HG03039 (cell line): ENCODE results near the gene AK2.
"Not testable (repeated sequence)": the region's sequence is repeated elsewhere in the genome, so short reads cannot be mapped to it uniquely, and the experiment has no call there.

Source experiments
- ATAC-seq: cut with Tn5 transposase; IDR thresholded peaks from one replicate; pipeline ENCODE4 v1.9.1; 2021; ENCODE audit warnings: mild to moderate bottlenecking, moderate library complexity; ENCODE audit not compliant: unreplicated experiment

The AK2 gene

DNA sequence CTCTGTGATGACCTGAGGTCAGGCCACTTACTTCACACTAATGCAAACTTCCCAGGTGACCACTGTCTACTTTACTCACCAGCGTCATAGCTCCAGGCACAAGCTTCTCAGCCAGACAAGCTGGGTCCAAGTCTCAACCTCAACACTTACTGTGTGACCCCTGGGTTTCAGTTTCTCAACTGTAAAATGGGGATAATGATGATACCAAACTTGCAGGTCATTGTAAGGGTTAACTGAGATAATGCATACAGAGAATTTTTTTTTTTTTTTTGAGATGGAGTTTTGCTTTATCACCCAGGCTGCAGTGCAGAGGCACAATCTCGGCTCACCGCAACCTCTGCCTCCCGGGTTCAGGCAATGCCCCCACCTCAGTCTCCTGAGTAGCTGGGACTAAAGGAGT is 34.7 kb downstream of the AK2 start:
- no peak for ATAC-seq

DNA sequence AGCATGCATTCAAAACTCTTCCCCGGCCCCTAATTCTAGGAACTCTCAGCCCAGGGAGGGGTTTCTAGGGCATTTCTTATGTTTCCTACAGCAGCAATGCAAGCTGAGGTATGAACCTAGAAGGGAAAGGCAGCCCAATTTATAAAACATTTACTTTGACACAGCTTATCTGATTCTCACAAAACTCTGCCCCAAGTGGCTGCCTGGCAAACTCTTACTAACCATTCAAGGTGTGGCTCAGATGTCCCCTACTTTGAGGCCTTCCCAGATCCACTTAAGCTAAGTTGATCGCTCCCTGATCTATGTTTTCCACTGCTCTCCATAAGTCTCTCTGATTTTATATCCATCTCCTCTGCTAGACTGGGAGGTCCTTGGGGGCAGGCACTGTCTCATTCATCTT is 35.4 kb downstream of the AK2 start:
- ATAC-seq = no peak

DNA sequence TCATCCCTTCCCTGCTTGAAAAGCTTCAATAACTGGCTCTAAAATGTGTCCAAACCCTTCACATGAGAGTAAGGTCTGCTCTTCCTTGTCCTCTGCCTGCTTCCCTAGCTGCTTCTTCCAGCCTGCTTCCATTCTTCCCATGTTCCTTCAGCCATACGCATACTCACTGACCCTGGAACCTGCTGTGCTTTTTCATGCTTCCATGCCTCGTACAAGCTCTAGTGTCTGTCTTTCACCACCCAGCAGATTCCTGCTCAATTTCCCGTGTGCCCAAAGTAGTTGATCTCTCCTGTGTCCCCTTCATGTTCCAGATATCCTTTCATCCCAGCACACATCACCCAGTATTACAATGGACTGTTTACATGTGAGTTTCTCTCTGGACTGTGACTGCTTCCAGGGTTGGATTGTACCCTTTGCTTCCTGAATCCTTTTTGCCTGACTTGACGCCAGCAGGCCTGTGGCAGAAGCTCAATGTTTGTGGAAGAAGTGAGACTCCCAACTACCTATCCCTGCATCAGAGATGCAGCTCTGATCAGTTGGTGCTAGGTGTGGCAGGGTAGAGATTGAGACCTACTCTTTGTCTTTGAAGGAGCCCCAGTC is 36.2 kb downstream of the AK2 start:
- ATAC-seq = no peak

DNA sequence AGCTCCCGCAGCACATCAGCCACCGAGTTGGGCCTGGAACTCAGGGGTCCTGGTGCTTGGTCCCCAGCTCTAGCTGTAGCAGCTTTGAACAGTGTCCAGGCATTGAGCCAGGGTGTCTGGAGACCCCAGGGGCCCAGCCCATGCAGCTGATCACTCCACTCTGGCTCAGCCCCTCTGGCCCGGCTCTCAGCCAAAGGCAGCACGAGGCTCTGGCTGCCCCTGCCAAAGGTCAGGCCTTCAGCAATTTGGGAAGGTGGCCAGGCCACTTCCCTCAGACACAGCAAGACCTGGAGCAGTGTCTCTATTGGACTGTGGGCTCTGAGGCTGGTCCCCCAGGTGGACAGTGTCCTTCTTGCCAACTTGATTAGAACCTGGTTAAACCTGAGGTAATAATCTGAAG is 37.7 kb downstream of the AK2 start:
- no peak for ATAC-seq

DNA sequence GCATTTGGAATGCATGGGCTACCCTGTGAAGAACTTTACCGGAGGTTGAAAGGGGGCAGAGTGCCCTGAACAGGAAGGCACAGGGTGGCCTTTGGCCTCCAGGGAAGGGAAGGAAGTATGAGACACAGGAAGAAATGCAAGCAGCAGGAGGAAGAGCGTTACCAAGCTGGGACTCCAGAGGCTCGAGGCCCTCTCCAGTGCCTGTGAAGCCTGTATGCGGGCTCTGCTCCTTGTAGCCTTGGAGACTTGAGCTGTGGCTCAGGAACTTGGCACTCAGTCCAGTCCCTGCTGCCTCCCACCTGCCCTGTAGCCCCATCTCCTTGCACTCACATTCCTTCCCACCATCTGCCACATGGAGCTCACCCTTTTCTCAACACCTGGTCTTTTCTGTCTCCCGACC is 38.6 kb downstream of the AK2 start:
- no peak for ATAC-seq

DNA sequence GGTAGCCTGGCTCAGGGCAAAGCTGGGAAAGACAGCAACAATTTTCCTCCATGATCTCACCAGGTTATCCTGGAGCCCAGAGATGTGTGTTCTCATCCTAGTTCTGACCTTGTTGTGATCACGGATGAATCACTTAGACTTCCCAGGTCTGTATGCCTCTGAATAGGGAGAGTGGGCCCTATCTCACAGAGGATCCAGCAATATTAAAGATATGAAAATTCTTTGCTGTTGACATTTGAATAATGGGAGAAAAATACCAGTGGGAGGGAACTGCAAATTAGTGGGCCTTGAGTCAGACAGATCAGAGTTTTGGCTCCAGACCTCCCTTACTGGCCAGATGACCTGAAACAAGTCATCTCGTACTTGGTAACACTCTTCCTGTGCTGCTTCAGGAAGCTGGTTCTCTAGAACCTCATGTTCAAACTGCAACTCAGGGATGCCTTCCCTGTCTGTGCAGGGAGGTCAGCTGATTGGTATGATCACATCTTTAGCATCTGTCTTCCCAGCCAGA is 39.2 kb downstream of the AK2 start:
- no peak for ATAC-seq

DNA sequence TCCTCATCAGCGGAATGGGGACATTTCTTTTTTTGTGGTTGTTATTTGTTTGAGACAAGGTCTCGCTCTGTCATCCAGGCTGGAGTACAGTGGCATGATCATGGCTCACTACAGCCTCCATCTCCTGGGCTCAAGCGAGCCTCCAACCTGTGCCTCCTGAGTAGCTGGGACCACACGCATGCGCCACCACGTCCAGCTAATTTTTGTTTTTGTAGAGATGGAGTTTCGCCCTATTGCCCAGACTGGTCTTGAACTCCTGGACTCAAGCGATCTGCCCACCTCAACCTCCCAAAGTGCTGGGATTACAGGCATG is 43.4 kb downstream of the AK2 start:
- ATAC-seq = not testable (repeated sequence)

DNA sequence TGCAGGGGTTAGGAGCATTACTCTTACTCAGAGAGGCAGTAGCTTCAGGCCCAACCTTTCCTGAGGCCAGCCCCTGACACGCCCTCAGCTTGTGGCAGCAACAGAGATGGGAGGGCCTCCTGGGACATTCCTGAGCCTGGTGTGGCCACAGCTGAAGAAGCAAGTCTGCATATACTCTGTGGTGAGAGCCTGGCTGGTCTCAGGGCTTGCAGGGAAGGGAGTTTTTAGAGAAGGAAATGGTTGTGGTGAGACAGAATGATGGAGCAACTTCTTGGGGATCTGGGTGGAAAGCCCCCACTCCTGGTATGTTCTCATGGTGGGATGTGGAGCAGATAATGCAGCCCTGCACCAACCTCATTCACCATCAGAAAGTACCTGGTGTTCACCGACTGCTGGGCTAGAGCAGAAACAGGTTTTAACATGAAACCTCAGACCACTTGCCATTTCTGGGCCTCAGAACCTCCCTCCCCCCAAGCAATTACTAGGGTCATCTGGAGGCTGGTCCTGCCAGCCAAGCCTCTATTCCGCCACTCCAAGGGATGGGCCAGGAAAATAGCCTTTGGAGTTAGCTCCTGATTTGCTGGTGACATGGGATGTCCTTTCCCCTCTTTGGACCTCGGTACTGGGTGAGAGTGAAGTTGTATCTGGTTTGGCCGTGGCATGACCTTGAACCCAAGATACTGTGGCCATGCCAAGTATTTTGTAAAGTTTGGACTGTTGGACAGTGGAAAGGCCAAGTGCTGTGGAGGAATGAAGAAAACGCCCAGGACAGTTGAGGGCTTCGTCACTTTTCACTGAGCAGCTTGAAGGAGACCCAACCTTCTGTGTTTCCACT is 44.0 kb downstream of the AK2 start:
- ATAC-seq = peak; percentile 76

DNA sequence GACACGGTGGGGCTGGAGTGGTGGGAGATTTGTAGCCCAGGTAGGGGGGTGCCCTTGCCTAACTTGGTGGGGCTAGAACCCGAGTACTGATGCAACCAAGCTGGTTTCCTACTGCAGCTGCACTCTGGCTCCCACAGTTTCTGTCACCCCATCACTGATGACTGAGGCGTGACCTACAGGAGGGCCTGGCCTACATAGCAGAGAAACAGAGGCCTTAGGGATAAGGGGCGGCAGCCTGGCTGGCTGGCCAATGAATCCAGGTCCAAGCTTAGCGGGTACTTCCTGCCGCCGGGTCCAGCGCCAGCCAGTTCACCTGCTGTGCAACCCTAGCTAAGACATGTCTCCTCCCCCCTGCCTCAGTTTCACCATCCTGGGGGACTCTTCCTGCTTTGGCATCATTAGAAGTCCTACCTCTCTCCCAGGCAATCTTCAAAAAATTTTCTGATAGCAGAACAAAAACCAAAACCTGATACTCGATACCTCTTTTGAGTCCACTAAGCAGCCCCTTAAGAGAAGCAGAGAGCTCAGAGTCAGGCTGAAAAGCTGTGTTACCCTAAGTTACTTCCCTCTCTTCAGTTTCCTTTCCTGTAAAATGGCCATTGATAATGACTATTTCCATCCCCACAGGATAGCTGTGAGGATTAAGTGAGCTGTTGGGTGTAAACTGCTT is 44.7 kb downstream of the AK2 start:
- ATAC-seq = no peak

DNA sequence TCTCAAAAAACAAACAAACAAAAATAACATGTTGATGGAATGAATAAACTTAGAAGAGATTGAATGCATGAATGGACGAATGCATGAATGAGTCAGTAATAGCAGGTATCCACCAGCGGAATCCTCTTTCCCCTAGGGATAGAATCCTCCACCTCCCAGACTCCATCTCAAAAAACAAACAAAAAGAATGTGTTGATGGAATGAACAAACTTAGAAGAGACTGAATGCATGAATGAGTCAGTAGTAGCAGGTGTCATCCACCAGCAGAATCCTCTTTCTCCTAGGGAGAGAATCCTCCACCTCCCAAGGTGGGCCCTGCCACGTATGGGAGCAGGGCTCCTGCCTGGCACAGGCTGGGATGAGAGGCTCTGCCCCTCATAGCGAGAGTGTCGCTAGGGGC is 45.3 kb downstream of the AK2 start:
- no peak for ATAC-seq

DNA sequence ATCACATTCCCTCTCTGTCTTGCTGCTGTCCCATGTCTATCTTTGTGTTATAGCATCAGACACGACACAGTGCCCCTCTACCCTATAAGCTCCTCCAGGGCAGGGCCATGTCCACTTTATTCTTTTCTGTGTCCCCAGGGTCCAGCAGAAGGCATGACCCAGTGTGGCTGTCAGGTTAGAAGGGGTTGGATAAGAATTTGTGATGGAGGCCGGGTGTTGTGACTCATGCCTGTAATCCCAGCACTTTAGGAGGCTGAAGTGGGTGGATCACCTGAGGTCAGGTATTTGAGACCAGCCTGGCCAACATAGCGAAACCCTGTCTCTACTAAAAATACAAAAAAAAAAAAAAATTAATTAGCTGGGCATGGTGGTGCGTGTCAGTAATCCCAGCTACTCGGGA is 45.8 kb downstream of the AK2 start:
- no peak for ATAC-seq

DNA sequence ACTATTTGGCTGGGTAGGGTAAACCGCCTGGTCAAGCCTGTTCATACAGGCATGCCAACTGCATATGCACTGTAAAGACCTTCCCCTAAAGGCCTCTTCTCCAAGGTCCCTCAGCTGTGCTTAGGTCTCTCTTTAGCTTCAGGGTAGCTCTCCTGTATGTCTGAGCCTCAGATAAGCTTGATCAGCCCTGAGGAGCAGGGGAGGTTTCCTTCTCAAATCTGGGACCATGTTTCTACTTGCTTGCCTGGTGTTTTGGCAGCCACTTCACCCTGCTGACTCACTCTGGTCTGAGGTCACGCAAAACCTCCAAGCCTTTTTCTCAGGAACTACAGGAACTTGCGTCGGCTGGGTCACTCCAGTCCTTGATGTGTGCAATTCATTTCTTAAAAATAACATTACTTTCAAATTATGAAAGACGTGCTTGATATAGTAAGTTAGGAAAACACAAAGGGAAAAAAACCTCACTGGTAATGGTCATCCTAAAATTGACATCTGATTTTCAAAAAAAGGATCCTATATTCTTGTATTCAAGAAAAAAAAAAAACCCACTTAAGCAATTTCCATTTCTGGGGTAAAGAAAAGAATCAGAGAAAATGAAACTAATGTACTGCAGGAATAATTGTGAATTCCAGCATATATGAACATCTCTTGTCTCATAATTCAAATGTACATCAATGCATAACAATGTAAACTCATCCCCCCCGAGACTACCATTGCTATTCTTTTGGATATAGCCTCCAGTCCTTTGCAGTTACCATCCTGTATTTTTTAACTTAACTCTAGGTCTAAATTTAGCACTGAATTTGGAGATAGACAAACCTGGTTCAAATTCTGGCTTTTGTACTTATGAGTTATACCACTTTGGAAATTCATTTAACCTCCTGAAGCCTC is 47.3 kb downstream of the AK2 start:
- no peak for ATAC-seq

DNA sequence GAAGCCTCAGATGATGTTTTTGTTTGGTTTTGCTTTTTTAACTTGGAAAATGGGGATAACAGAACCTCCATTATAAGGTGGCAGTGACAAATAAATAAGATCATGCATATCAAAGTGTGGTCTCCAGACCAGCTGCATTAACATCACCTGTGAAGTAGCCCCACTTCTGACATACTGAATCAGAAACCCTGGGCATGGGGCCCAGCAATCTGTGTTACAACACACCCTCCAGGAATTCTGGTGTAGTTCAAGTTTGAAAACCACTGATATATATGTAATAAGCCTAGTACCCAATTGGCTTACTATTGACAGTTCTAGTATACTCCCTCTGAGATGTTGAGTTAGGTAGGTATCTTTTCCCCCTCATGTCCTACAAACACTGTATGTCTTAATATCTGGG is 48.0 kb downstream of the AK2 start:
- ATAC-seq = no peak

DNA sequence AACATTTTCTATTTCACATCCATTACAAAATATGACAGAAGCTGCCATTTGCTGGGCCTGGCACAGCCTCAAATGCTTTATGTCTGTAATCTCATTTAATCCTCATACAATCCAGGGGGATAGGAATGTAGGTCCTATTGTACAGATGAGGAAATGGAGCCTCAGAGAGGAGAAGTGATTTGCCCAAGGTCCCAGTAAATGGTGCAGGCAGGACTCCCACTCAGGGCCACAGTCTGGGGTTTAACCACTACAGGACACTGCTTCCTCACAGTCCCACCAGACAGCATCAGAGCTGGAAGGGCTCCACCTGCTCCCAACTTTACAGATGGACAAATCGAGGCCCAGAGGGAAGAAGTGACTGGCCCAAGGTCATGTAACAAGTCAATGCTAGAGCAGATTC is 51.5 kb downstream of the AK2 start:
- no peak for ATAC-seq

DNA sequence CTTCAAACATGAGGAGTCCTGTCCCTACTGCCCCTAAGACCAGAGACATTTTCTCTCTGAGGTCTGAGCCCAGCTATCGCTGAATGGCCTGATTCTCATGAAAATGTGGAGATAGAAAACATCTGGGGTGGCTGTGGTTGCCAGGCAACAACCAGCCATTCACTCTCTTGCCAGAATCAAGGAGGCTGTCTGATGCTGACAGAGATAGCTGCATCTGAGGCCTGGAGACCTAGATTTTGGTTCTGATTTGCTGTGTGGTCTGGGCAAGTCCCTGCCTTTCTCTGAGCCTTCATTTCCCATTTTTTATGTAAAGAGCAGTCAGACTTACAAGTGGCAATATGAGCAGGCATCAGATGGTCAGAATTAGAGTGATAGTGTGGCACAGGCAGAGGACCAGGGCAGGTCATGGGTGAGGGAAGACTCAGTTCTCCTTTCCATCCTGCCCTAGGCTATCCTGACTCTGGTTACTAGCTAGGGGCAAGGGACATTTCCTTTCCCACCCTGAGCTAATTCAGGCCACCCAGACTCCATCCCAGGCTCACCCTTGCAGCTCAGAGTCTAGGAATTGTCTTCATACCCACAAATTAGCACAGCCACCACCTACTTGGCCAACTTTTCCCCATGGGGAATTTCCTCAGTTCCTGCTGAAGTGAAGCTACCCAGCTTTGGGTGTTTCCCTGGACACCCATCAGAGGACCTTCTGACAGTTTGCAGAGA is 52.1 kb downstream of the AK2 start:
- no peak for ATAC-seq

DNA sequence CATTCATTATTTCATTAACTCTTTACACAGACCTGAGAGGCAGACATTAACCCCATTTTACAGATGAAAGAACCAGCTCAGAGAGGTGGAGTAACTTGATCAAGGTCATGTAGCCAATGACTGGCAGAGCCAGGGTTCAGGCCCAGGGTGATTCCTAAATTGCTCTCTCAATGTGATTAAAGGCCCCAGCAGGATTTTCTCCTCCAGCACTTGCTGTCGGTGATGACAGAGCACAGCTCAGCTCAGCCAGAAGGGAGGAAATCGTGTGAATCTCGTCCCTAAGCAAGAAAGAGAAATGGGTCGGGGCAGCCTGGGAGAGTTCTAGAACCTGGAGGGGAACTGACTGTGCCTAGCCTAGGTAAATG is 52.6 kb downstream of the AK2 start:
- no peak for ATAC-seq

DNA sequence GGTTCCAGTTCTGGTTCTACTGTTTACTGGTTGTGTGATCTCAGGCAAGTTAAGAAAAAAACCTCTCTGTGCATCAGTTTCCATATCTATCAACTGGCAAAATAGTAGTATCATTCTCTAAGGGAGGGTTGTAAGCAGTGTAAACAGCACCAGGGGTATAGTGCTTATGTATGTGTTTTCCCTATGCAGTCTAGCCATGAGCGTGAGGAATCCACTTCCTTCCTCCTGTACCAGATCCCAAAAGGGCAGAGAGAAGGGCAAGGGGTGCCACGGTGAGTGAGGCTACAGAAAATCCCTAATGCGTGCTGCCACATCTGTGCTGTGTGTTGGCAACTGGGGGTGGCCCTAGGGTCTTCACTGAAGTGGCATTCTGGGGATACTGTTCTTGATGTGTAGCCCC is 53.7 kb downstream of the AK2 start:
- ATAC-seq = no peak

DNA sequence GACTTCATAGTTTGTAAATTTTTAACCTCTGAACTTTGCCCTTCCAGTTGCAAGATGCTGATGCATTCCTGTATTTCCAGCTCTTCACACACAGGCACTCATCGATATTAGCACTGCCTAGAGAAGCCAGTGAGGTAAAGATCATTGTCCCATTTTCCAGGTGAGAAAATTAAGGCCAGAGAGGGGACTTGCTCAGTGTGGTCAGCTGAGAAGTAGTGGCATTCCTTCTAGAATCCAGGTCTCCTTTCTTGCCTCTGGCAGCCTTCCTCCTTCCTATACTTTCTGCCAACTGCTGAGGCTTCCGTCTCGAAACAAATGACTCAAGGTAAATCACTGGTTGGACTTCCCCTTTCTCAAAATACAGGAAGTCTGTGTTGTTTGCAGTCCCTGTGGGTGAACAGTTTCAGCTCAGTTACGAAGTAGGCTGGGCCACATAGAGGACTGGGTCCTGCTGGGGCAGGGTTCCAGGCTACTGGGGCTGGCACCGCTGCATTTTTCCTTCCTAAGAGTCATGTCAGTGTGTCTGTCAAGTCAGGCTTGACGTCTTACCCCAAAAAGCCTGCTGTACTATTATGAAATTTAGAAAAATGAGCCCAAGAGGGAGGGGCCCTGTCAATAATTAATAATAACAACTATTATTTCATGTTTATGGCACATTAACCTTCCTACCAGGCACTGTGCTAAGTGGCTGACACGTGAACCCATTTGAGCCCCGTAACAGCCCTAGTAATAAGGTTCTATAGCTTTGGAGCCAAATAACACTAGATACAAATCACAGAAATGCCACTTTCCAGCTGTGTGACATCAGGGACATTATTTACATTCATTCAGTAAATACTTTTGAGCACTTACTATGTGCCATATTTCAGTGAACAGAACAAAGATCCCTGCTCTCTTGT is 55.4 kb downstream of the AK2 start:
- ATAC-seq = peak; percentile 70

DNA sequence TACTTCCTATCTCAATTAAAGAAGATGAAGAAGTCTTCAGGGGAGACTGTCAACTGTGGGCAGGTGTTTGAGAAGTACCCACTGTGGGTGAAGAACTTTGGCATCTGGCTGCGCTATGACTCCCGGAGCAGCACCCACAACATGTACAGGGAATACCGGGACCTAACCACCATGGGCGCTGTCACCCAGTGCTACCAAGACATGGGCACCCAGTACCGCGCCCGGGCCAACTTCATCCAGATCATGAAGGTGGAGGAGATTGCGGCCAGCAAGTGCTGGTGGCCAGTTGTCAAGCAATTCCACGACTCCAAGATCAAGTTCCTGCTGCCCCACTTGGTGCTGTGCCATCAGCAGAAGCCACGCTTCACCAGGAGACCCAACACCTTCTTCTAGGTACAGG is 56.6 kb downstream of the AK2 start:
- no peak for ATAC-seq

DNA sequence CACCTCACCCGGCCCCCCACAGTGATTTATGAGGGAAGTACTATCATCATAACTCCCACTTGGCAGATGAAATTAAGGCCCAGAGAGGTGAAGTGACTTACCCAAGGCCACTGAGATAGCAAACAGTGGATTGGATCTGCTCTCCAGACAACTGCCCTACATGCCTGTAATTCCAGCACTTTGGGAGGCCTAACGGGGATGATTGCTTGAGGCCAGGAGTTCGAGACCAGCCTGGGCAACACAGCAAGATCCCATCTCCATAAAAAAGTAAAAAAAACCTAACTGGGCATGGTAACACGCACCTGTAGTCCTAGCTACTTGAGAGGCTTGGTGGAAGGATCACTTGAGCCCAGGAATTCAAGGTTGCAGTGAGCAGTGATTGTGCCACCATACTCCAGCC is 57.8 kb downstream of the AK2 start:
- ATAC-seq = no peak
